H1 (cell line): Measurements from ENCODE around the gene SNED1. TPM values are rescaled to one million over a fixed set of nuclear protein-coding genes. Genes with fewer than 3 reads are reported as not detected.

Source experiments
- CTCF ChIA-PET: fragments of 300-600 bp; sonication (Branson Sonifier 250); formaldehyde crosslinking; loops from one replicate; lab custom pipeline; 2021; ENCODE audit not compliant: partially characterized antibody; lab: Charles Lee
- POLR2A ChIA-PET: fragments of 300-600 bp; sonication (Branson Sonifier 250); formaldehyde crosslinking; loops from one replicate; lab custom pipeline; 2021; ENCODE audit warnings: inconsistent platforms; ENCODE audit not compliant: partially characterized antibody; lab: Charles Lee
- DNase-seq, 2 experiments: peaks; one replicate each; pipeline versions ENCODE4 v3.0.0 to v3.0.0-alpha.2; 2010 to 2022; ENCODE audit warnings: low spot score in 2 of 2, low read depth in 1 of 2, mixed read lengths in 1 of 2
- FAIRE-seq: peaks from 2 replicates; lab custom pipeline; 2011; peaks lifted over from hg19 to GRCh38; lab: Jason Lieb, UNC
- H2AFZ ChIP-seq: 2 replicates; pipeline ENCODE4 v1.8.1; 2012; ENCODE audit warnings: low read length, inconsistent platforms
- H2AK5ac ChIP-seq: 2 replicates; pipeline ENCODE4 v1.6.1; 2013; ENCODE audit warnings: low read depth, low read length
- H2BK120ac ChIP-seq: replicated peaks from 2 replicates; pipeline ENCODE3; 2013; ENCODE audit warnings: low read depth, low read length, inconsistent platforms
- H2BK12ac ChIP-seq: 2 replicates; pipeline ENCODE4 v1.6.1; 2013; ENCODE audit warnings: low read depth, low read length
- H2BK15ac ChIP-seq: 2 replicates; pipeline ENCODE4 v1.6.1; 2013; ENCODE audit warnings: low read length
- H2BK20ac ChIP-seq: 2 replicates; pipeline ENCODE4 v1.6.1; 2013; ENCODE audit warnings: low read length
- H2BK5ac ChIP-seq: 2 replicates; pipeline ENCODE4 v1.6.1; 2013; ENCODE audit warnings: low read depth, low read length
- H3K14ac ChIP-seq: 2 replicates; pipeline ENCODE4 v1.6.1; 2013; ENCODE audit warnings: inconsistent platforms; ENCODE audit not compliant: insufficient read length
- H3K18ac ChIP-seq: 2 replicates; pipeline ENCODE4 v1.6.1; 2013; ENCODE audit warnings: low read length; ENCODE audit errors: extremely low read depth
- H3K23ac ChIP-seq: 2 replicates; pipeline ENCODE4 v1.6.1; 2013; ENCODE audit warnings: inconsistent platforms; ENCODE audit not compliant: insufficient read length
- H3K23me2 ChIP-seq: 2 replicates; pipeline ENCODE4 v1.6.1; 2013; ENCODE audit warnings: low read depth, low read length
- H3K27ac ChIP-seq: 2 replicates; pipeline ENCODE4 v1.6.1; 2011; ENCODE audit warnings: low read depth, low read length, inconsistent platforms
- H3K27me3 ChIP-seq, 4 experiments: replicated peaks in 1 of 4; 1 replicate in 1 of 4; 2 replicates in 3 of 4; pipeline versions ENCODE4 v1.6.1 to v1.8.1; 2011 to 2013; ENCODE audit warnings: low read length in 3 of 4, mild to moderate bottlenecking in 3 of 4, inconsistent platforms in 2 of 4, mixed read lengths in 2 of 4, moderate library complexity in 1 of 4; ENCODE audit not compliant: control insufficient read depth in 3 of 4, insufficient read depth in 3 of 4; ENCODE audit errors: extremely low read depth in 1 of 4
- H3K36me3 ChIP-seq, 4 experiments: 2 replicates each; pipeline versions ENCODE4 v1.6.1 to v1.8.1; 2011 to 2013; ENCODE audit warnings: mild to moderate bottlenecking in 4 of 4, low read length in 3 of 4, moderate library complexity in 2 of 4, control low read depth in 1 of 4, inconsistent platforms in 1 of 4; ENCODE audit not compliant: insufficient read depth in 4 of 4, control insufficient read depth in 2 of 4
- H3K4ac ChIP-seq: replicated peaks from 2 replicates; pipeline ENCODE3; 2013; ENCODE audit warnings: low read length, low read depth, mixed read lengths, inconsistent platforms; ENCODE audit not compliant: insufficient read length
- H3K4me1 ChIP-seq, 4 experiments: replicated peaks in 1 of 4; 1 replicate in 1 of 4; 2 replicates in 3 of 4; pipeline versions ENCODE4 v1.6.1 to v1.8.1; 2011 to 2013; ENCODE audit warnings: low read length in 3 of 4, inconsistent platforms in 2 of 4, mixed read lengths in 1 of 4; ENCODE audit not compliant: insufficient read depth in 4 of 4, control insufficient read depth in 3 of 4
- H3K4me2 ChIP-seq, 2 experiments: 2 replicates each; pipeline versions ENCODE4 v1.6.1 to v1.8.1; 2011 to 2013; ENCODE audit warnings: low read depth in 2 of 2, low read length in 2 of 2, control low read depth in 1 of 2, inconsistent platforms in 1 of 2, mild to moderate bottlenecking in 1 of 2; ENCODE audit not compliant: insufficient read depth in 1 of 2
- H3K4me3 ChIP-seq, 4 experiments: fragments of 200-600, 300-600 bp in 1 of 4; sonication (generic), shearing (Covaris generic), sonication (Bioruptor Twin) in 1 of 4; 2 replicates each; pipeline versions ENCODE4 v1.5.1 to v1.8.1; 2011 to 2016; ENCODE audit warnings: low read length in 4 of 4, low read depth in 3 of 4, control low read depth in 2 of 4, inconsistent platforms in 2 of 4, mild to moderate bottlenecking in 2 of 4, mixed read lengths in 1 of 4, moderate library complexity in 1 of 4; ENCODE audit not compliant: insufficient read depth in 2 of 4; ENCODE audit errors: extremely low read depth in 1 of 4
- H3K56ac ChIP-seq: replicated peaks from 2 replicates; pipeline ENCODE3; 2013; ENCODE audit warnings: low read depth, mild to moderate bottlenecking, mixed read lengths, low read length, inconsistent platforms; ENCODE audit not compliant: insufficient read length
- H3K79me1 ChIP-seq: 2 replicates; pipeline ENCODE4 v1.6.1; 2013; ENCODE audit warnings: low read depth, low read length, control low read depth
- H3K79me2 ChIP-seq, 2 experiments: 2 replicates each; pipeline versions ENCODE4 v1.6.1 to v1.8.1; 2012 to 2013; ENCODE audit warnings: low read length in 2 of 2, mild to moderate bottlenecking in 2 of 2, inconsistent platforms in 1 of 2; ENCODE audit not compliant: insufficient read depth in 2 of 2, control insufficient read depth in 1 of 2
- H3K9ac ChIP-seq, 4 experiments: replicated peaks in 1 of 4; 1 replicate in 1 of 4; 2 replicates in 3 of 4; pipeline versions ENCODE4 v1.6.1 to v1.8.1; 2011 to 2013; ENCODE audit warnings: low read depth in 3 of 4, low read length in 3 of 4, control low read depth in 2 of 4, mild to moderate bottlenecking in 2 of 4, moderate library complexity in 2 of 4, inconsistent platforms in 1 of 4; ENCODE audit errors: extremely low read depth in 1 of 4
- H3K9me3 ChIP-seq, 2 experiments: 2 replicates each; pipeline versions ENCODE4 v1.6.1 to v1.8.1; 2012 to 2013; ENCODE audit warnings: mild to moderate bottlenecking in 2 of 2, moderate library complexity in 2 of 2, control low read depth in 1 of 2, inconsistent platforms in 1 of 2, low read depth in 1 of 2, low read length in 1 of 2, mixed read lengths in 1 of 2; ENCODE audit not compliant: insufficient read depth in 2 of 2
- H4K20me1 ChIP-seq, 2 experiments: replicated peaks in 1 of 2; 2 replicates each; pipeline versions ENCODE3 to v1.8.1; 2011 to 2013; ENCODE audit warnings: inconsistent platforms in 2 of 2, low read length in 2 of 2, mild to moderate bottlenecking in 1 of 2; ENCODE audit not compliant: insufficient read depth in 2 of 2, control insufficient read depth in 1 of 2
- H4K5ac ChIP-seq: 2 replicates; pipeline ENCODE4 v1.6.1; 2013; ENCODE audit warnings: low read length, low read depth, mixed read lengths, inconsistent platforms; ENCODE audit not compliant: insufficient read length
- H4K8ac ChIP-seq: 2 replicates; pipeline ENCODE4 v1.8.0; 2013; ENCODE audit warnings: mild to moderate bottlenecking, moderate library complexity, low read length, inconsistent platforms; ENCODE audit not compliant: insufficient read depth; ENCODE audit errors: extremely low read depth
- H4K91ac ChIP-seq: replicated peaks from 2 replicates; pipeline ENCODE3; 2013; ENCODE audit warnings: low read length, mixed read lengths, inconsistent platforms; ENCODE audit not compliant: insufficient read length
- KDM1A ChIP-seq: fragments of 200-600, 300-600 bp; sonication (generic); IDR thresholded peaks from 2 replicates; pipeline ENCODE4 v1.7.1; 2016; ENCODE audit warnings: mild to moderate bottlenecking, low read length, borderline replicate concordance
- WGBS, 2 experiments: shearing (Covaris generic) in 1 of 2; methylation state at CpG; one replicate each; pipeline versions ENCODE4 v1.1.6 to v1.1.7; 2013 to 2015; ENCODE audit warnings: low lambda C conversion rate in 2 of 2, mixed read lengths in 2 of 2, inconsistent platforms in 1 of 2, low coverage in 1 of 2, missing lambda C conversion rate in 1 of 2; ENCODE audit not compliant: insufficient replicate concordance in 2 of 2, insufficient coverage in 1 of 2, insufficient read length in 1 of 2; ENCODE audit errors: extremely low coverage in 1 of 2, missing lambda C conversion rate in 1 of 2; 5-methylcytosine and 5-hydroxymethylcytosine counted together
- polyA plus RNA-seq, 7 experiments: library from polyadenylated mRNA; depleted of rRNA in 3 of 7; stranded (reverse) in 5 of 7; unstranded in 2 of 7; fragments of >200 nt in 5 of 7; fragments of 200-250 nt in 2 of 7; gene quantifications; 1 replicate in 5 of 7; 2 replicates in 1 of 7; 4 replicates in 1 of 7; pipeline versions ENCODE4 v1.2.1 to v1.2.3, GENCODE V29; 2011 to 2013; ENCODE audit warnings: missing spikeins in 2 of 7, mixed read lengths in 2 of 7
- total RNA-seq: library from RNA; stranded (reverse); fragmentation: NEBNext Ultra II Directional; extraction: Animal tissue kit (Norgen Biotek cat#: 25700); gene quantifications from 2 replicates; pipeline ENCODE4 v1.2.1, GENCODE V29; 2021
- TF ChIP-seq, protein P1 (sequence below): IDR thresholded peaks from 2 replicates; pipeline ENCODE4 v1.6.1; 2012; ENCODE audit warnings: low read length, inconsistent platforms

SNED1 gene
- total and polyA plus RNA-seq, 2 of the 8 experiments (the other 6 are each of a cell fraction or from before 2014, with no cell fraction given) = 1.9 TPM

GRCh38 chr2:240982821-240983281 lies 15.6 kb upstream of the SNED1 start:
- no peak overlapping the region for H3K56ac ChIP-seq
- H3K79me1 ChIP-seq = no peaks in the 10 kb centered on the region
- no peak overlapping the region for H2AFZ ChIP-seq
- H2BK20ac ChIP-seq = no peak overlapping the region
- H4K20me1 ChIP-seq = peaks cover 0 to 2% of the 10 kb centered on the region in 2 experiments
- H3K14ac ChIP-seq = no peak overlapping the region
- H2BK120ac ChIP-seq = no peak overlapping the region
- no peaks in the 10 kb centered on the region for H3K79me2 ChIP-seq
- DNase-seq = no peak
- H4K5ac ChIP-seq = no peak overlapping the region
- H3K4me2 ChIP-seq = no peak overlapping the region
- H3K18ac ChIP-seq = no peak overlapping the region
- no peak overlapping the region for H2BK12ac ChIP-seq
- WGBS, 2 experiments = 91% methylated on average over 8 of the region's 8 CpGs; no CpG with 5 or more reads in 1 of the 2 experiments
- H4K8ac ChIP-seq = 0 out of 2 replicates have a peak overlapping the region, but pooled peaks have one; percentile 1
- H3K4me1 ChIP-seq = peaks cover 0 to 3% (median 0%) of the 10 kb centered on the region in 4 experiments; a peak in 1 of 7 replicates
- H4K91ac ChIP-seq = no peak overlapping the region
- no peak overlapping the region for H2AK5ac ChIP-seq
- peak; percentile 82; the same call in 1 of the 2 replicates for TF ChIP-seq KDM1A
- TF ChIP-seq, protein P1, sequence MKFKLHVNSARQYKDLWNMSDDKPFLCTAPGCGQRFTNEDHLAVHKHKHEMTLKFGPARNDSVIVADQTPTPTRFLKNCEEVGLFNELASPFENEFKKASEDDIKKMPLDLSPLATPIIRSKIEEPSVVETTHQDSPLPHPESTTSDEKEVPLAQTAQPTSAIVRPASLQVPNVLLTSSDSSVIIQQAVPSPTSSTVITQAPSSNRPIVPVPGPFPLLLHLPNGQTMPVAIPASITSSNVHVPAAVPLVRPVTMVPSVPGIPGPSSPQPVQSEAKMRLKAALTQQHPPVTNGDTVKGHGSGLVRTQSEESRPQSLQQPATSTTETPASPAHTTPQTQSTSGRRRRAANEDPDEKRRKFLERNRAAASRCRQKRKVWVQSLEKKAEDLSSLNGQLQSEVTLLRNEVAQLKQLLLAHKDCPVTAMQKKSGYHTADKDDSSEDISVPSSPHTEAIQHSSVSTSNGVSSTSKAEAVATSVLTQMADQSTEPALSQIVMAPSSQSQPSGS = no peak
- TF ChIP-seq, all 59 proteins: peak for 1
- Histone ChIP-seq H2BK15ac (no peak overlapping the region), H3K23ac (no peak overlapping the region), H3K9me3 (peaks cover 2 to 5% of the 10 kb centered on the region in 2 experiments; a peak in 3 of 4 replicates), H3K4me3 (no peak overlapping the region), H3K27me3 (peaks cover 0 to 3% (median 3%) of the 10 kb centered on the region in 4 experiments; a peak in 3 of 7 replicates), H3K23me2 (peaks cover 2% of the 10 kb centered on the region; the same call in 1 of the 2 replicates), H3K36me3 (no peaks in the 10 kb centered on the region), H3K4ac (no peak overlapping the region), H2BK5ac (no peak overlapping the region), H3K9ac (no peak overlapping the region), H3K27ac (no peak overlapping the region)
- no peak for FAIRE-seq
- ChIA-PET CTCF (interaction anchor here (0.7 to 3.5 kb wide), 25 partner anchors 10 to 234 kb away, joined by 3 to 16 read pairs (median 5); no protein-coding TSS in a partner anchor), POLR2A (no interaction called here)
